NK-92 treated with Interleukin-12 subunit alpha and Interleukin-12 subunit beta, amount 100 ng/mL, for 24 hours (cell line): ENCODE measurements around the gene ARID3A.
A peak's percentile ranks its signal among the peaks of the same experiment; 100 is the strongest.

Source experiments
- DNase-seq: peaks from one replicate; lab custom pipeline; 2025; lab: John Stamatoyannopoulos, UW

The ARID3A gene

DNA sequence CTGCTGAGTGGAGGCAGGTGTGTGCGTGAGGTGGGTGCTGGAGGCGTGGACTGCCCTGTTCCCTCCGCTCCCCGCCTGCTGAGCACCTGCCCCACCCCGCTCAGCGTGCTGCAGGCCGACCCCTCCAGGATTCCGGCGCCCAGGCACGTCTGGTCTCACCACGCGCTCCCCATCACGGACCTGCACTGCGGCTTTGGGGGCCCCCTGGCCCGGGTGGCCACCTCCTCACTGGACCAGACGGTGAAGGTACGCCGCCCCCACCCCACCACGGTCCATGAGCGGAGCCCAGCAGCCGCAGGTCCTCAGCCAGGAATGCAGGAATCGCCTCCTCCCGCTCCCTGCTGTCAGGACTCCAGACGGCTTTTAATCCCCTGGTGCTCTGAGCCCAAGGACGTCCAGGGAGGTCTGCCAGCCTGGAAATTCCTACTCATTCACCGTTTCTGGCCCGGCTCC is 64.3 kb downstream of the ARID3A start:
- DNase-seq: no peak

DNA sequence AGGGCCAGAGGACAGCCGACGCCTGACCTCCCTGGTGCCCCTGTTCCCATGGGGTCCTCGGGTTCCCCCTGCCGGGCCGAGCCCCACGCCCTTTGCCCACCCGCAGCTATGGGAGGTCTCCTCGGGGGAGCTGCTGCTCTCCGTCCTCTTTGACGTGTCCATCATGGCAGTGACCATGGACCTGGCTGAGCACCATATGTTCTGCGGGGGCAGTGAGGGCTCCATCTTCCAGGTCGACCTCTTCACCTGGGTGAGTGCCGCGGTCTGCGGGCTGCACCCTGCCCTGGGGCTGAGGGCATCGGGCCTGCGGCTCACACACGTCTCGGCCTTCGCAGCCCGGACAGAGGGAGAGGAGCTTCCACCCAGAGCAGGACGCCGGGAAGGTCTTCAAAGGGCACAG is 64.9 kb downstream of the ARID3A start:
- DNase-seq: no peak

GRCh38 chr19:991174-991931 is 65.5 kb downstream of the ARID3A start:
- DNase-seq: peak; percentile 68

- no peak for DNase-seq
Observed at GRCh38 chr19:991932-992669, 66.3 kb downstream of the ARID3A start.

DNA sequence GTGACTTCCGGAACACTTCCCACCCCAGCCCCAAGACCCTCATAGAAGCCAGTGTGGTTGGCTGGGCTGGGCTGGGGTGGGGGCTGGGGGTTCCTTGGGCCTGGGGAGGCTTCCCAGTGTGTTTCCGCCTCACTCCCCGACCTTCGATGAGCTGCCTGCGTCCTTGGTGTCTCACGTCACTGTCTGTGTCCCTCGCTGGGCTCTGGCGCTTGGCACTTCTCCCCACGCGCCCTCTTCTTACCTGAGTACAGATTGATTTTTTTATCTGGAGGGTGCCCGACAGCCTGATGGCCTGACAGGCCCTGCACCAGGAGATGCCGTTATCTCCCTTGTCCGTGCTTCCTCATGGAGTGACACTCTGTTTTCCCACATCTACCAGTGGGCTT is 66.8 kb downstream of the ARID3A start:
- DNase-seq: no peak

GRCh38 chr19:993361-993830 is 67.6 kb downstream of the ARID3A start:
- DNase-seq: no peak

DNA sequence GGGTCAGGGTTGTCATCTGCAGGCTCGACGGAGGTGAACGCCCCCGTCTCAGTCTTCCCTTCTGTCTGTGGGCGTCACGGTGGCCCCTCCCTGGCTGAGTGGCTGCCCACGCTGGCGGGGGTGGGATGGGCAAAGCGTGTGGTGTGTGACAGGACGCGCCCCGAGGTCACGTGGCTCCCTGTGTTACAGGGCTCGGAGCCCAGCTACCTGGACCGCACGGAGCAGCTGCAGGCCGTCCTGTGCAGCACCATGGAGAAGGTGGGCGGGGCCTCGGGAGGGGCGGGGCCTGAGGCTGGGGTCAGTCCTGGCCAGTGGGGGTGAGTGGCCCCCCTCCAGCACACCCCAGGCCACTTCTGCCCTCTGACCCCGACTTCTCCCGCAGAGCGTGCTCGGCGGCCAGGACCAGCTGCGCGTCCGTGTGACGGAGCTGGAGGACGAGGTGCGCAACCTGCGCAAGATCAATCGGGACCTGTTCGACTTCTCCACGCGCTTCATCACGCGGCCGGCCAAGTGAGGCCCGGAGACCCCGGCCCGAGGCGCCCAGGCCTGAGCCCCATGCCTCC is 68.1 kb downstream of the ARID3A start:
- no peak for DNase-seq

- no peak for DNase-seq
Observed at GRCh38 chr19:994516-994915, 68.7 kb downstream of the ARID3A start.

GRCh38 chr19:995051-995827 is 69.4 kb downstream of the ARID3A start:
- no peak for DNase-seq

- no peak for DNase-seq
Observed at GRCh38 chr19:996051-996838, 70.4 kb downstream of the ARID3A start.

- no peak for DNase-seq
Observed at GRCh38 chr19:998064-998463, 72.2 kb downstream of the ARID3A start.

GRCh38 chr19:999379-999719 is 73.5 kb downstream of the ARID3A start:
- no peak for DNase-seq

GRCh38 chr19:1000095-1000494 is 74.3 kb downstream of the ARID3A start, which contains the start of gene GRIN3B:
Gene GRIN3B (plus strand): TSS chr19:1000419. CDS start chr19:1000438, 19 bp downstream.
- DNase-seq: no peak

GRCh38 chr19:1000591-1001537 is 75.0 kb downstream of the ARID3A start:
- DNase-seq: no peak

GRCh38 chr19:1001538-1002166 is 75.8 kb downstream of the ARID3A start:
- no peak for DNase-seq

- DNase-seq: no peak
Observed at GRCh38 chr19:1002600-1002999, 76.8 kb downstream of the ARID3A start.

GRCh38 chr19:1003283-1003682 is 77.4 kb downstream of the ARID3A start:
- DNase-seq: no peak

- no peak for DNase-seq
Observed at GRCh38 chr19:1004204-1004802, 78.5 kb downstream of the ARID3A start.
